Mucosa of gallbladder (tissue), 1 donor: ENCODE measurements around the gene KIF9. TPM values are rescaled to one million over a fixed set of nuclear protein-coding genes. Genes with fewer than 3 reads are reported as not detected.
A peak's percentile ranks its signal among the peaks of the same experiment; 100 is the strongest.
"Not testable (repeated sequence)": the region's sequence is repeated elsewhere in the genome, so short reads cannot be mapped to it uniquely, and the experiment has no call there.

Experiments
- DNase-seq: peaks from one replicate; pipeline ENCODE4 v3.0.0-alpha.2; 2020; ENCODE audit warnings: low spot score
- total RNA-seq: library from RNA; stranded (reverse); gene quantifications from one replicate; pipeline ENCODE4 v1.2.1, GENCODE V29; 2021
- donor health status: DM: no; HTN: no; CAD: no.

KIF9 gene
- total RNA-seq, 1 donor from 2014 or later, result 12.0 TPM

DNA sequence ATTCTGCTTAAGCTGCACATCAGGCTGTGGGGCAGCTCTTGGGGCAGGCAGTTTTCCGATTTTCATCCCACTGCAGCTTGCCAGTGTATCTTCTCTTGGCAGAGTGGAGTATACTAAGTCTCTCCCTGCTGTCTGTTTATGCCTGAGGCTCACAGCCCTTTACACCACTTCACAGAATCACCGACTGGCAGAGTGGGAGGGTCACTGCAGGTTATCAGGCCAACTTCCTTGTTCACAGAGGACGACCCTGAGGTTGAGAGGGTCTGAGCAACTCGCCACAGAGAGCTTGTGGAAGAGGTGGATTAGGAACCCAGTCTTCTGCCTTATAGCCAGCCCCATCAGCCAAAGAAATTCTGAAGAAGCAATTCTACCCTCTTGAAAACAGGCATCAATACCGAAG, 30.9 kb downstream of the KIF9 start:
- no peak for DNase-seq

DNA sequence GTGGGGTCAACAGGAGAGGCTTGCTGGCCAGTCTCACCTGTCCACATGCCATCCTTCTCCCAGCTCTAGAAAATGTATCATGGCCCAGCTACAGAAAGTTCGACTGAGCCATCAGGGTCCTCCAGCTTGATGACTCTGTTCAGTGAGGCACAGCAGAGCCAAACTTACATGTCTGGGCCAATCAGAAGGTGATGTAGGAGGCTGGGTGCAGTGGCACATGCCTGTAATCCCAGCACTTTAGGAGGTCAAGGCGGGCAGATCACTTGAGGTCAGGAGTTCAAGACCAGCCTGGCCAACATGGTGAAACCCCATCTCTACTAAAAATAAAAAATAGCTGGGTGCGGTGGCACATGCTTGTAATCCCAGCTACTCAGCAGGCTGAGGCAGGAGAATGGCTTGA, 31.5 kb downstream of the KIF9 start:
- not testable (repeated sequence) for DNase-seq

DNA sequence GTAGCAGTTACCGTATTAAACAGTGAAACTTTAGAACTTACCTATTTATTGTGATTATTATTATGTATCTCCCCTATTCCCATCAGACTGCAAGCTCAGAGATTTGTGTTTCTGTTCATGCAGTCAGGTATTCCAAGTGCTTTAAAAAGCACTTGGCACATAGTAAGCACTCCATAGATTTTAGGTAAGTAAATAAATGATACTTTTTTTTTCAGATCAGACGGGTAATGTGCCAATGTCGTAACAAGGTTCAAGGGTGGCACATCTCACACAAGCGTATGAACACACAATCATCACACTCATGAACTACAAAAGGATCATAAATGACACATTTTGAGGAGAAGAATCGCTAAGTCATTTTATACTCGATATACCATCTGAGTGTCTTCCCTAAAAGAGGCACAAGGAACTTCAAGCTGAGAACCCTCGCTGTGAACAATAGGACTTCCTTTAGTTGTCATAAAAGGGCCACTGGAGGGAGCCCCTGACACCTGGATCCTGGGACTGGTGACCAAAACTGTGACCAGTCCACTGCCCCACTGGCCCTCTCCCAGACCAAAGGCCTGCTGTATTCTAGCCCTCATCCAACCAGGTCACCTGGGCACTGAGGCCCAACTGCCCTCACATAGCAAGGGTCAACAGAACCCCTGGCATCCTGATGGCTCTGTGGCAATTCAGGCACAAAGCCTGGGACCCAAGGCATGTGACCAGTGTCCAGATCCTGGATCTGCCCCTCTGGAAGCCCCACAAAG, 32.1 kb downstream of the KIF9 start:
- peak; percentile 25 for DNase-seq

DNA sequence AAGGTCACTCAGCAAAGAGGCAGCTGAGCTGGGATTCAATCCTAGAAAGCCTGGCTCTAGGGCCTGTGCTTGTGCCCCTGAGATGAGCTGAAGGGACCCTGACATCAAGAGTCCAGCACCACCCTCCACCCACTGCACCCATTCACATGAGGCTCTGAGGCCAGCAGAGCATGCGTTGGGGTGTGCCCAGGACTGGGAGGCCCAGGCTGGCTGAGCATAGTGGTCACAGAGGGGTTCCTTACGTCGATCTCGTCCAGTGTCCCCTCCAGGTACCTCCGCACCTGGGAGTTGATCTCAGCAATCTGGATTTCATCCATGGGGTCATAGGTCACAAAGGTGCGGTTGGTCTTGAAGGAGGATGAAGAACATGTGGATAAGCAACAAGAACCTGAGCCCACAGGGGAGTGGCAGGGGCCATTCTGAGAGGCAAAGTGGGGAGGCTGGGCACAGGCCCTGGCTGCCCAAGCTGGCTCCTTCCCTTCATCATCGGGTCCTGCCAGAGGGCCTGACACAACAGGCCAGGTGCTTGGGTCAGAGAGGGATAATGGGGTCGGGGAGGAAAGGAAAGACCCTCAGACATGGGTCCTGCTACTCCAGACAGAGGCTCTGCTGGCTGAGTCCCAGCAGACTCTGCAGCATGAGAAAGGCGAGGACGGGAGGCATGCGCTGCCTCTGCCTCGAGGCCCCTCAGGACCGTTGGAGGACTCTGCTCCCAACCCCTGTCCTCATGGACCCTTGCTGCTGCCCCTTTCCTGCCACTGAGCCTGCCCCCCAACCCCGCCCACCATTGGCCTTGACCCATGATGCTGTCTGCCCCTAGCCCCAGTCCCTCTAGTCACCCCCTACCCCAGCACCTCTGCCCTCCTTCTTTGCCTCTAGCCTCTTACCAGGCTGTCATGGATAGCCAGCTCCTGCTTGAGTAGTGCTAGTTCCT, 35.2 kb downstream of the KIF9 start:
- DNase-seq, result no peak

GRCh38 chr3:47245271-47245670, 37.3 kb downstream of the KIF9 start:
- no peak for DNase-seq

- no peak for DNase-seq
Measured at GRCh38 chr3:47244531-47245100, 38.0 kb downstream of the KIF9 start.

DNA sequence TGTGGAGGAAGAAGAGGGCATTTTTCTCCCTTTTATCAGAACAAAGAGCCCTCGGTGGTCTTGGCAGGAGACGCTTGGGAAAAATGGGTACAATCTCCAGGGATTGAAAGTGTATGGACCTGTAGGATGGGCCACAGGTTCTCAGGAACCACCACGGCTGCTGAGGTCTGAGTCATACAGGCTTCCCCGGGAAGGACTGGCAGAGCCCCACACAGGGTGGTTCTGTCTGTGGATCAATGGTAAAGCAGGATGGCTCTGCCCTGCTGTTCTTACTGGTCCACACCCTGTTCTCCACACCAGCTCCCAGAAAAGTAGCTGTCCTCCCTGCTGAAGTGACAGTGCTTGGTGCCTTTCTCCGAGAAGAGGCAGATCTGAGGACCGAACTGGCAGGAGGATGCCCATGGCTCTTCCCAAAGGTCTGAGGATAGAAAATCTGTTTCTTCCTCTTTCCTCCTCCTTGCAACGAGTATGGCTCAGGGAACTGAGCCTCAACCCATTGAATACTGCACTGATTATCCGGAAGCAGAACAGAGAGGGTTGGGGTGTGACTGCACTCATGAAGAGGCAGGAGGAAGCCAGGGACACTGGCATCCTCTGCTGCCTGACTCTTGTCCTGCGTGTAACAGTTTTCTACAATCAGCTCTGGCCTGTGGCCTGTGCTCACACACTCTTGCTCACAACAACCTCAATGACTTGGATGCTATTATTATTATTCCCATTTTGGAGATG, 39.0 kb downstream of the KIF9 start:
- no peak for DNase-seq

GRCh38 chr3:47239929-47240328, 42.7 kb downstream of the KIF9 start:
- DNase-seq, result no peak

- no peak for DNase-seq
Measured at GRCh38 chr3:47238017-47238416, 44.6 kb downstream of the KIF9 start.

DNA sequence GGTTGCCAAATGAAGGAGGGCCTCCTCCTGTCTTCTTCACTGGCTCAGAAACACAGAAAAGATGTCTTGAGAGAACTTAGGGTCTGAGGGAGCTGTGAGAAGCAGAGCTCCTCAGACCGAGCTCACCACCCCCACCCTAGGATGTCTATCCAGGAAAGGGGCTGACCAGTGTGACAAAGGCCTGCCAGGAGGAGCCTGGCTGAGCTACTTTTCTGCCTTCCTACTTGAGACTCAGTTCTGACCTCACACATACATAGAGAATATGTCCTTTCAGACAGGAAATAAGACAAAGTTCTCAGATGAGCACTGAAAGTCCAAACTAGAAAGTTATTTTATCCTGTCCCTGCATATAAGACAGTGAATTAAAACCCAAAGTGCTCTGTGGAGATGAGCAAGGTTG, 54.5 kb downstream of the KIF9 start:
- DNase-seq, result no peak

GRCh38 chr3:47227678-47228077, 54.9 kb downstream of the KIF9 start:
- DNase-seq, result no peak

- no peak for DNase-seq
Measured at GRCh38 chr3:47225310-47225906, 57.2 kb downstream of the KIF9 start.

GRCh38 chr3:47223755-47224154, 58.8 kb downstream of the KIF9 start:
- DNase-seq, result no peak

DNA sequence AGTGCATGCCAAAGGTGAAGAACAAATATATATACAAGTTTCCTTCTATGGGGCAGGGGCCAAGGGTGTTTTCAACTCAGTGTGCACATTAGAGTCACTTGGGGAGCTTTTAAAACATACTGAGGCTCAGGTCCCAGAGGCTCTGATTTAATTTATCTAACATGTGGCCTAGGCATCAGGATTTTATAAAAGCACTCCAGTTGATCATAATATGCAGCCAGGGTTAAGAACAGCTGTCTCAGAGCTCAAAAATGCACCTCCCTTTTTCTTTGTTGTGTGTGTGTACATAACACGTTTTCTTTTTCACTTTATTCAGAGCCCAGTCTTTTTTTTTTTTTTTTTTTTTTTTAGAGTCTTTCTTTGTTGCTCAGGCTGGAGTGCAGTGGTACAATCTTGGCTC, 60.8 kb downstream of the KIF9 start:
- no peak for DNase-seq

GRCh38 chr3:47210863-47211405, 71.7 kb downstream of the KIF9 start:
- no peak for DNase-seq

DNA sequence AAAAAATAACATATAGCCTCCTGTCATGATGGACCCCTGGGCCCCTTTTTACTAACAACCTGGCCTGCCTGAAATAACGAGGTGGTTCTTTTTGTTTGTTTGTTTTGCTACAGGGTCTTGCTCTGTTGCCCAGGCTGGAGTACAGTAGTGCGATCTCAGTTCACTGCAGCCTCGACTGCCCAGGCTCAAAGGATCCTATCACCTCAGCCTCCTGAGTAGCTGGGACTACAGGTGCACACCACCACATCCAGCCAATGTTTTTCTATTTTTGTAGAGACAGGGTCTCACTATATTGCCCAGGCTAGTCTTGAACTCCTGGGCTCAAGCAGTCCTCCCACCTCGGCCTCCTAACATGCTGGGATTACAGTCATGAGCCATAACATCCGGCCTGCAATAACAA, 76.6 kb downstream of the KIF9 start:
- not testable (repeated sequence) for DNase-seq

- DNase-seq, result no peak
Measured at GRCh38 chr3:47204875-47205274, 77.7 kb downstream of the KIF9 start.

GRCh38 chr3:47202542-47202941, 80.1 kb downstream of the KIF9 start:
- DNase-seq, result no peak

DNA sequence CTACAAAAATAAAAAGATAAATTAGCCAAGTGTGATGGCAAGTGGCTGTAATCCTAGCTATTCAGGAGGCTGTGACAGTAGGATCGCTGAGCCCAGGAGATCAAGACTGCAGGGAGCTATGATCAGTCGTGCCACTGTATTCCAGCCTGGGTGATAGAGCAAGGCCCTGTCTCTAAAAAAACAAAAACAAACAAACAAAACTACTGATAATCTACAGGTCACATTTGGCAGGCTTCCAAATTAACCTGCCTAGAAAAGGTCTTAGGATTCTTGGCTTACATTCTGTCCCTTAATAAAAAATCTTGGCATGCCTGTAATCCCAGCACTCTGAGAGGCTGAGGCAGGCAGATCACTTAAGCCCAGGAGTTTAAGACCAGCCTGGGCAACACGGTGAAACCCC, 85.3 kb downstream of the KIF9 start:
- no peak for DNase-seq

DNA sequence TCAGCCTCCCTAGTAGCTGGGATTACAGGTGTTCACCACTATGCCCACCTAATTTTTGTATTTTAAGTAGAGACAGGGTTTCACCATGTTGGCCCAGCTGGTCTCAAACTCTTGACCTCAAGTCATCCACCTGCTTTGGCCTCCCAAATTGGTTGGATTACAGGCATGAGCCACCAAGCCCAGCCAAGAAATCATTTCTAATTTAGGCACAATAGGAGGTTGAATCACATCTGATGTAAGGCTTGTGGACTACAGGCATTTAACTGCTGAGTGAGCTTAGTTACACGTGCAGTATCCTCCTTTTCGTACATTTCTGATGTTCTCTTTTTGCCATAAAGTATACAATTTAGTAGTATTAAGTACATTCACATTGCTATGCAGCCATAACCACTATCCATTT, 87.6 kb downstream of the KIF9 start:
- no peak for DNase-seq
